ENCODE data around the gene RAD9B.

- TF ChIP-seq CTCF (conservative IDR thresholded peaks at IDR 0.05 in 1 of 2, IDR thresholded peaks at IDR 0.05 in 1 of 2; ENCODE audit: low read depth in 1 of 2, low read length in 2 of 2) (no peak), EZH2 (IDR thresholded peaks at IDR 0.05; ENCODE audit: low read length, missing control alignments) (no peak)
These were observed 32.7 kb downstream of the RAD9B start for GRCh38 chr12:110534811-110535210.
